Kidney (tissue), 14 donors: ENCODE data around the gene SUPT5H. TPM values are rescaled to one million over a fixed set of nuclear protein-coding genes. Genes with fewer than 3 reads are reported as not detected.

ENCODE experiments used
- DNase-seq, 5 donors: peaks; one replicate each; pipeline ENCODE4 v3.0.0-alpha.2; 2013 to 2020
- FAIRE-seq: peaks from 2 replicates; lab custom pipeline; 2012; peaks lifted over from hg19 to GRCh38; lab: Jason Lieb, UNC
- H3K27ac ChIP-seq, 2 donors: one replicate each; pipeline ENCODE4 v1.7.0; 2013; ENCODE audit warnings: low read depth in 2 of 2, low read length in 2 of 2, inconsistent platforms in 1 of 2
- H3K27me3 ChIP-seq: one replicate; pipeline ENCODE4 v1.7.1; 2013; ENCODE audit warnings: low read length, inconsistent platforms; ENCODE audit not compliant: control insufficient read depth, insufficient read depth
- H3K36me3 ChIP-seq, 3 donors: one replicate each; pipeline versions ENCODE4 v1.7.0 to v1.7.1; 2013; ENCODE audit warnings: low read length in 3 of 3, control low read depth in 1 of 3, inconsistent platforms in 1 of 3; ENCODE audit not compliant: insufficient read depth in 3 of 3, control insufficient read depth in 2 of 3
- H3K4me1 ChIP-seq, 3 donors: one replicate each; pipeline versions ENCODE4 v1.7.0 to v1.7.1; 2013; ENCODE audit warnings: low read length in 3 of 3, inconsistent platforms in 1 of 3, low read depth in 1 of 3; ENCODE audit not compliant: control insufficient read depth in 2 of 3, insufficient read depth in 2 of 3
- H3K4me3 ChIP-seq, 3 donors: one replicate each; pipeline versions ENCODE4 v1.7.0 to v1.8.1; 2013; ENCODE audit warnings: low read length in 3 of 3, control low read depth in 1 of 3, inconsistent platforms in 1 of 3
- H3K9ac ChIP-seq, 3 donors: one replicate each; pipeline versions ENCODE4 v1.7.0 to v1.7.1; 2013; ENCODE audit warnings: low read length in 3 of 3, control low read depth in 1 of 3, inconsistent platforms in 1 of 3
- H3K9me3 ChIP-seq, 3 donors: one replicate each; pipeline versions ENCODE4 v1.7.0 to v1.7.1; 2013; ENCODE audit warnings: low read length in 3 of 3, control low read depth in 1 of 3, inconsistent platforms in 1 of 3; ENCODE audit not compliant: control insufficient read depth in 2 of 3, insufficient read depth in 1 of 3
- CTCF ChIP-seq: IDR thresholded peaks from 3 replicates; pipeline ENCODE4 v1.5.1; 2012; ENCODE audit warnings: mild to moderate bottlenecking, moderate library complexity, borderline replicate concordance; ENCODE audit not compliant: insufficient read depth; ENCODE audit errors: extremely low read depth
- intact Hi-C: fragments of 100-400 bp; cut with DNase I; formaldehyde crosslinking; loops from one replicate; pipeline ENCODE4 v1.11.1; 2022
- polyA plus RNA-seq: library from polyadenylated mRNA; stranded (reverse); fragments of 350-450 nt; fragmentation: Illumina TruSeq; extraction: RNeasy Lipid Tissue Mini Kit (QIAGEN cat#74804); gene quantifications from one replicate; pipeline ENCODE4 v1.2.3, GENCODE V29; 2014; ENCODE audit warnings: low read depth, low replicate concordance; ENCODE audit not compliant: insufficient read depth
- total RNA-seq: library from RNA; stranded (reverse); fragmentation: NEBNext Ultra II Directional; extraction: Animal tissue kit (Norgen Biotek cat#: 25700); gene quantifications from one replicate; pipeline ENCODE4 v1.2.1, GENCODE V29; 2021
- donor health status: control.
- donor health status: control.
- donor health status: control.
- donor health status: control.
- donor health status: control.
- donor health status: DM: yes; HTN: yes; CAD: no.
- donor health status: Normal renal cell carcinoma (clear cell type).

The SUPT5H gene
- total and polyA plus RNA-seq, 2 donors from 2014 or later = 106 to 123 TPM

- H3K27me3 ChIP-seq = no peaks in the 10 kb centered on the region
- no peak overlapping the region for H3K27ac ChIP-seq
- H3K4me3 ChIP-seq = no peak overlapping the region
- TF ChIP-seq CTCF = no peak
- H3K9ac ChIP-seq = no peak overlapping the region
- intact Hi-C loops = no loop called here
- no peaks in the 10 kb centered on the region for H3K9me3 ChIP-seq
- FAIRE-seq (no peak), DNase-seq (no peak)
- H3K36me3 ChIP-seq = peaks cover 0 to 9% (median 2%) of the 10 kb centered on the region in 3 donors
- peaks cover 0 to 4% (median 3%) of the 10 kb centered on the region in 3 donors for H3K4me1 ChIP-seq
Measured at GRCh38 chr19:39417463-39418181, 27.8 kb upstream of the SUPT5H start.

GRCh38 chr19:39419003-39419402 lies 26.4 kb upstream of the SUPT5H start:
- TF ChIP-seq CTCF = no peak
- Histone ChIP-seq H3K4me1 (peaks cover 0 to 3% (median 0%) of the 10 kb centered on the region in 3 donors), H3K9ac (no peak overlapping the region), H3K27ac (no peak overlapping the region), H3K9me3 (no peaks in the 10 kb centered on the region), H3K27me3 (no peaks in the 10 kb centered on the region), H3K36me3 (peaks cover 0 to 9% (median 2%) of the 10 kb centered on the region in 3 donors), H3K4me3 (no peak overlapping the region)
- no peak for DNase-seq
- no peak for FAIRE-seq
- intact Hi-C loops = no loop called here

DNA sequence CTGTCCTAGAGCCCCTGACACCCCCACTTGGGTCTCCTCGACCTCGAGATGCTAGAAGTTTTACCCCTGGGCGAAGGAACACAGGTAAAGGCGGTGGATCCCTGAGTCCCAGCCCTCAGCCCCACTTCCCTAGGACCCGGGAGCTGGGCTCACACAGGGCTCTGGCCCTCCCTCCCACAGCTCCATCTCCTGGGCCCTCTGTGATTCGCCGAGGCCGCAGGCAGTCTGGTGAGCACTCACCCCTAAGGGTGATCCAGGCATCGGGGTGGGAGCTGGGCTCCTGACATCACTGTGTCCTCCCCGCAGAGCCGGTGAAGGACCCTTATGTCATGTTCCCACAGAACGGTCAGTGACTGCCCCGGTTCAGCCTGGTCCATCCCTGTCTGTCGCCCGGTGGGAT lies 24.6 kb upstream of the SUPT5H start:
- intact Hi-C loops = no loop called here
- DNase-seq = no peak
- no peaks in the 10 kb centered on the region for H3K4me1 ChIP-seq
- FAIRE-seq = no peak
- peaks cover 0 to 9% (median 2%) of the 10 kb centered on the region in 3 donors for H3K36me3 ChIP-seq
- no peak overlapping the region for H3K4me3 ChIP-seq
- no peak overlapping the region for H3K27ac ChIP-seq
- no peak overlapping the region for H3K9ac ChIP-seq
- no peak for TF ChIP-seq CTCF
- H3K9me3 ChIP-seq = no peaks in the 10 kb centered on the region
- H3K27me3 ChIP-seq = no peaks in the 10 kb centered on the region

GRCh38 chr19:39422020-39422419 lies 23.4 kb upstream of the SUPT5H start:
- intact Hi-C loops = no loop called here
- no peak for DNase-seq
- Histone ChIP-seq H3K9ac (no peak overlapping the region), H3K27ac (no peak overlapping the region), H3K4me3 (no peak overlapping the region), H3K4me1 (no peaks in the 10 kb centered on the region), H3K27me3 (no peaks in the 10 kb centered on the region), H3K36me3 (peaks cover 0 to 9% (median 2%) of the 10 kb centered on the region in 3 donors), H3K9me3 (no peaks in the 10 kb centered on the region)
- no peak for FAIRE-seq
- no peak for TF ChIP-seq CTCF
